Osteoblast (primary cell): ENCODE results near the gene AGAP3. TPM values are rescaled to one million over a fixed set of nuclear protein-coding genes. Genes with fewer than 3 reads are reported as not detected.

Experiments
- DNase-seq: peaks from one replicate; pipeline ENCODE4 v3.0.0; 2011; ENCODE audit warnings: low spot score, mixed read lengths; ENCODE audit not compliant: insufficient read length; ENCODE audit errors: missing footprints
- H2AFZ ChIP-seq: 2 replicates; pipeline ENCODE4 v1.6.0; 2011; ENCODE audit warnings: mild to moderate bottlenecking, low read length
- H3K27ac ChIP-seq: 2 replicates; pipeline ENCODE4 v1.5.1; 2011; ENCODE audit warnings: mild to moderate bottlenecking, low read depth, low read length, moderate library complexity
- H3K27me3 ChIP-seq: 2 replicates; pipeline ENCODE4 v1.6.0; 2012; ENCODE audit warnings: mild to moderate bottlenecking, control low read depth, inconsistent platforms, low read length, moderate library complexity; ENCODE audit not compliant: insufficient read depth
- H3K36me3 ChIP-seq: 2 replicates; pipeline ENCODE4 v1.5.1; 2011; ENCODE audit warnings: mild to moderate bottlenecking, low read length, control low read depth, moderate library complexity; ENCODE audit not compliant: insufficient read depth
- H3K4me1 ChIP-seq: 2 replicates; pipeline ENCODE4 v1.5.1; 2011; ENCODE audit warnings: mild to moderate bottlenecking, low read length, control low read depth, moderate library complexity; ENCODE audit not compliant: insufficient read depth
- H3K4me2 ChIP-seq: 2 replicates; pipeline ENCODE4 v1.6.0; 2011; ENCODE audit warnings: mild to moderate bottlenecking, low read length; ENCODE audit not compliant: insufficient read depth
- H3K4me3 ChIP-seq: fragments of 200-600 bp; sonication (generic); 3 replicates; pipeline ENCODE4 v1.5.1; 2012; ENCODE audit warnings: mild to moderate bottlenecking, low read length, inconsistent platforms; ENCODE audit not compliant: insufficient read depth
- H3K79me2 ChIP-seq: 2 replicates; pipeline ENCODE4 v1.6.0; 2012; ENCODE audit warnings: mild to moderate bottlenecking, low read length, control low read depth, inconsistent platforms; ENCODE audit not compliant: insufficient read depth
- H3K9me3 ChIP-seq: 2 replicates; pipeline ENCODE4 v1.5.1; 2011; ENCODE audit warnings: low read depth, low read length, control low read depth
- H4K20me1 ChIP-seq: 2 replicates; pipeline ENCODE4 v1.6.0; 2012; ENCODE audit warnings: mild to moderate bottlenecking, low read length, control low read depth; ENCODE audit not compliant: insufficient read depth
- total RNA-seq: library from RNA; depleted of rRNA; stranded (reverse); fragments of >200 nt; gene quantifications from 2 replicates; pipeline ENCODE4 v1.2.3, GENCODE V29; 2012
- TF ChIP-seq, protein P1 (sequence below): IDR thresholded peaks from 2 replicates; pipeline ENCODE4 v1.5.1; 2011; ENCODE audit warnings: mild to moderate bottlenecking, low read depth, low read length, moderate library complexity; ENCODE audit errors: extremely low read depth

Gene AGAP3
- total RNA-seq, 1 donor = 39.8 TPM

DNA sequence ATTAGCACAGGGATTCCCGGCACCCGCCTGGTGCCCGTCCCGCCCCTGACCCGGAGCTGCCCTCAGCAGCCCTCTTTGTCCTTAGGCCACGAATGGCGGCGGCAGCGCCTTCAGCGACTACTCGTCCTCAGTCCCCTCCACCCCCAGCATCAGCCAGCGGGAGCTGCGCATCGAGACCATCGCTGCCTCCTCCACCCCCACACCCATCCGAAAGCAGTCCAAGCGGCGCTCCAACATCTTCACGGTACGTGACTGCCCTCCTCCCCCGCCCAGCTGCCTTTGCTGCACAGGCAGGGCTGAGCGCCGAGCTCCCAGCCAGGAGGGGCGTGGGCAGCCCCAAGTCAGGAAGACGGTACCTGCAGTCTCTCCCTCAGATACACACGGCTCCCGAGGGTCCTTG lies 33.6 kb downstream of the AGAP3 start:
- no peak for DNase-seq
- H3K27me3 ChIP-seq = no peaks in the 10 kb centered on the region
- H3K36me3 ChIP-seq = peaks cover 22% of the 10 kb centered on the region
- no peaks in the 10 kb centered on the region for H3K9me3 ChIP-seq
- TF ChIP-seq, protein P1, sequence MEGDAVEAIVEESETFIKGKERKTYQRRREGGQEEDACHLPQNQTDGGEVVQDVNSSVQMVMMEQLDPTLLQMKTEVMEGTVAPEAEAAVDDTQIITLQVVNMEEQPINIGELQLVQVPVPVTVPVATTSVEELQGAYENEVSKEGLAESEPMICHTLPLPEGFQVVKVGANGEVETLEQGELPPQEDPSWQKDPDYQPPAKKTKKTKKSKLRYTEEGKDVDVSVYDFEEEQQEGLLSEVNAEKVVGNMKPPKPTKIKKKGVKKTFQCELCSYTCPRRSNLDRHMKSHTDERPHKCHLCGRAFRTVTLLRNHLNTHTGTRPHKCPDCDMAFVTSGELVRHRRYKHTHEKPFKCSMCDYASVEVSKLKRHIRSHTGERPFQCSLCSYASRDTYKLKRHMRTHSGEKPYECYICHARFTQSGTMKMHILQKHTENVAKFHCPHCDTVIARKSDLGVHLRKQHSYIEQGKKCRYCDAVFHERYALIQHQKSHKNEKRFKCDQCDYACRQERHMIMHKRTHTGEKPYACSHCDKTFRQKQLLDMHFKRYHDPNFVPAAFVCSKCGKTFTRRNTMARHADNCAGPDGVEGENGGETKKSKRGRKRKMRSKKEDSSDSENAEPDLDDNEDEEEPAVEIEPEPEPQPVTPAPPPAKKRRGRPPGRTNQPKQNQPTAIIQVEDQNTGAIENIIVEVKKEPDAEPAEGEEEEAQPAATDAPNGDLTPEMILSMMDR = no peak
- peaks cover 37% of the 10 kb centered on the region for H4K20me1 ChIP-seq
- no peak overlapping the region for H3K4me2 ChIP-seq
- no peaks in the 10 kb centered on the region for H3K4me1 ChIP-seq
- H3K27ac ChIP-seq = no peak overlapping the region
- H2AFZ ChIP-seq = no peak overlapping the region
- no peak overlapping the region for H3K4me3 ChIP-seq
- peaks cover 23% of the 10 kb centered on the region for H3K79me2 ChIP-seq

DNA sequence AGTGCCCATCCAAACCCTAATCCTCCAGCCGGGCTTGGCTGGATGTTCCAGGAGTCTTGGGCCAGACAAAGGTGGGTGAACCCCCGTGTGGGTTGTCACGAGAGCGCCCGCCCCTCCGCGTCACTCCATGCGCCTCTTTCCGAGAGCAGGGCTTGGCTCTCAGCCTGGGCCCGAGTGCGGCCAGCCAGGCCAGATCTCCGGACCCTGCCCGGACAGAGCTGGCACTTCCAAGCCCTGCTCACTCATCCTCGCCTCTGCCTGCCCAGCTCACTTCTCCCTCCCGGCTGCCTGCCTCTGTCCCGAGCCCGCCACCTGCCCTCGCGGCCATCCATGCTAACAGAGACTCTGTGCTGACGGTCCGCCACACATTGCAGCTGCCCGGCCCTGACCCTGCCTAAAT lies 34.6 kb downstream of the AGAP3 start:
- Histone ChIP-seq H3K27ac (no peak overlapping the region), H3K9me3 (no peaks in the 10 kb centered on the region), H2AFZ (no peak overlapping the region), H4K20me1 (peaks cover 41% of the 10 kb centered on the region), H3K79me2 (peaks cover 19% of the 10 kb centered on the region), H3K4me2 (no peak overlapping the region), H3K36me3 (peaks cover 22% of the 10 kb centered on the region), H3K4me1 (no peaks in the 10 kb centered on the region), H3K4me3 (no peak overlapping the region), H3K27me3 (no peaks in the 10 kb centered on the region)
- TF ChIP-seq, protein P1 = no peak
- no peak for DNase-seq

DNA sequence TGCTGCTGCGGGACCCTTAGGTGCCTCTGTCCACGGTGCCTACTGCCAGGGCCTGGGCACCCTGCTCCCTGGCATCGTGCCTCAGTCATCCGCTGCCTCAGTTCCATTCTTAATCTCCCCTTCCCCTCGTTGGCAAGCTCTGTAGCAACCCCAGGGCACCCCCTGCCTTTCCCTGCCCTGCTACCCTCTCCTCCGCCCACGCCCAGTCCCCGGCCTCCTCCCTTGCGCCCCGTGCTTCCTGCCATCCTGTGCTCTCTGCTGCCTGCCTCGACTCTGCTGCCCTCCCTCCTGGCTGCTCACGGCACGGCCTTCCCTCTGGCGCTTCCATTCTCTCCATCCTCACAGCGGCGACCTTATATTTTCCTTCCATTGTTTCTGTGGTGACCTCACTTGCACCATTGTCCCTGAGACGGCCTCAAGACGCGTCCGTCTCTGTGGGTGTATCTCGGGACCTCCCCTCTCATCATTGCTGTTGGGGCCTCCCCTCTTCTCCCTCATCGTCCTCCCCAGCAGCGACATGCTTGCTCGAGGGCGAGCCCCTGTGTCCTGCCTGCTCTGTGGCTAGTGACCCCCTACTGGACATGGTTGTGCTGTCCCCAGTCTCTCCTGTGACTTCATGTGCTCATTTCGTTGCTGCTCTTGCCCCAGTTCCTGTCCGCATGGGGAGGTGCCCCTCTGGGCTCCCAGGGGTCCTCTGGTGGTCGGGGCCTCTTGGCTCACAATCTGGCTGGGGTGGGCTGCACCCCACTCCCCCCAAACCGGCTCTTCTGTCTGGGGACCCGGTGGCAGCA lies 35.3 kb downstream of the AGAP3 start:
- Histone ChIP-seq H3K9me3 (no peaks in the 10 kb centered on the region), H3K27ac (no peak overlapping the region), H3K36me3 (peaks cover 22% of the 10 kb centered on the region), H2AFZ (no peak overlapping the region), H3K79me2 (peaks cover 12% of the 10 kb centered on the region), H3K27me3 (no peaks in the 10 kb centered on the region), H3K4me1 (no peaks in the 10 kb centered on the region), H4K20me1 (peaks cover 34% of the 10 kb centered on the region), H3K4me3 (no peak overlapping the region), H3K4me2 (no peak overlapping the region)
- TF ChIP-seq, protein P1 = no peak
- peak; percentile 94 for DNase-seq

DNA sequence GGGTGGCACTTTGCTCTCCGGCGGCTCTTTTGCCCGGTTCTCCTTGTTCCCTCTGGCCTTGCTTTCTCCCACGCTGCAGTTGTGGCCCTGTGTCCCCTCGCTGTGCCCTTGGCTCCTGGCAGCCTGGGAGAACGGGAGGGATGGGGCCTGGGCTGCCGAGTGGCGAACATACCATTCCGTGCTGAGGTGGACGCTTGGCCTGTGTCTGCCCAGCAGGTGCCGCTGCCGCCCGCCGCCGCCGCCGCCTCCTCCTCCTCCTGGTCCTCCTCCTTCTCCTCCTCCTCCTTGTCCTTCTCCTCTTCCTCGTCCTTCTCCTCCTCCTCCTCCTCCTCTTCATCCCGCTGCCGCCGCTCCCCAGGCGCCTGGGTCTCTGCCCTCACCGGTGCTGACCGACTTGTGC lies 36.0 kb downstream of the AGAP3 start:
- H3K27me3 ChIP-seq = no peaks in the 10 kb centered on the region
- peaks cover 8% of the 10 kb centered on the region for H3K79me2 ChIP-seq
- H3K36me3 ChIP-seq = peaks cover 22% of the 10 kb centered on the region
- H4K20me1 ChIP-seq = peaks cover 30% of the 10 kb centered on the region
- no peaks in the 10 kb centered on the region for H3K4me1 ChIP-seq
- no peak for DNase-seq
- no peak overlapping the region for H3K4me3 ChIP-seq
- H3K27ac ChIP-seq = no peak overlapping the region
- H2AFZ ChIP-seq = no peak overlapping the region
- H3K4me2 ChIP-seq = no peak overlapping the region
- TF ChIP-seq, protein P1 = no peak
- H3K9me3 ChIP-seq = no peaks in the 10 kb centered on the region
